ENCODE results near the gene EGR1. TPM values are rescaled to one million over a fixed set of nuclear protein-coding genes. Genes with fewer than 3 reads are reported as not detected.

Gene EGR1
- polyA plus RNA-seq, 1 donor from 2014 or later, result 15.6 TPM

DNA sequence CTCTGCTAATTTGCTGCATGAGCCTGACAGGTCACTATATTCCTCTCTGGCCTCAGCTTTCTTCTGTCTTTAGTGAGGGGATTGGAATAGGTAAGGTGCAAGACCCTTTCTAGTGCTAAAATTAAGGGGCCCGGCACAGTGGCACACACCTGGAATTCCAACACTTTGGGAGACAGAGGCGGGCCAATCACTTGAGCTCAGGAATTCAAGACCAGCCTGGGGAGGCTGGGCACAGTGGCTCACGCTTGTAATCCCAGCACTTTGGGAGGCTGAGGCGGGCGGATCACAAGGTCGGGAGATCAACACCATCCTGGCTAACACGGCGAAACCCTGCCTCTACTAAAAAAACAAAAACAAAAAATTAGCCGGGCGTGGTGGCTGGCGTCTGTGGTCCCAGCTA, 37.2 kb downstream of the EGR1 start:
- Histone ChIP-seq H3K36me3 (ENCODE audit: insufficient read depth, low read length) (no peaks in the 10 kb centered on the region), H3F3A (ENCODE audit: insufficient read depth, low read length, poor library complexity, severe bottlenecking) (no peaks in the 10 kb centered on the region), H3K9me2 (ENCODE audit: insufficient read depth, low read length) (no peaks in the 10 kb centered on the region), H3K79me2 (replicated peaks; ENCODE audit: insufficient read depth, low read length) (no peaks in the 10 kb centered on the region), H3K9me3 (ENCODE audit: low read length) (no peaks in the 10 kb centered on the region), H2AFZ (ENCODE audit: low read depth, low read length) (no peak overlapping the region), H3K4me2 (ENCODE audit: low read length) (no peak overlapping the region), H3K4me3 (ENCODE audit: low read length) (no peak overlapping the region), H3K27ac (ENCODE audit: low read length) (no peak overlapping the region), H4K20me1 (ENCODE audit: insufficient read depth) (no peaks in the 10 kb centered on the region), H3K27me3 (ENCODE audit: insufficient read depth, low read depth, low read length) (no peaks in the 10 kb centered on the region), H3K9ac (ENCODE audit: low read length) (no peak overlapping the region)
- TF ChIP-seq, protein P1, sequence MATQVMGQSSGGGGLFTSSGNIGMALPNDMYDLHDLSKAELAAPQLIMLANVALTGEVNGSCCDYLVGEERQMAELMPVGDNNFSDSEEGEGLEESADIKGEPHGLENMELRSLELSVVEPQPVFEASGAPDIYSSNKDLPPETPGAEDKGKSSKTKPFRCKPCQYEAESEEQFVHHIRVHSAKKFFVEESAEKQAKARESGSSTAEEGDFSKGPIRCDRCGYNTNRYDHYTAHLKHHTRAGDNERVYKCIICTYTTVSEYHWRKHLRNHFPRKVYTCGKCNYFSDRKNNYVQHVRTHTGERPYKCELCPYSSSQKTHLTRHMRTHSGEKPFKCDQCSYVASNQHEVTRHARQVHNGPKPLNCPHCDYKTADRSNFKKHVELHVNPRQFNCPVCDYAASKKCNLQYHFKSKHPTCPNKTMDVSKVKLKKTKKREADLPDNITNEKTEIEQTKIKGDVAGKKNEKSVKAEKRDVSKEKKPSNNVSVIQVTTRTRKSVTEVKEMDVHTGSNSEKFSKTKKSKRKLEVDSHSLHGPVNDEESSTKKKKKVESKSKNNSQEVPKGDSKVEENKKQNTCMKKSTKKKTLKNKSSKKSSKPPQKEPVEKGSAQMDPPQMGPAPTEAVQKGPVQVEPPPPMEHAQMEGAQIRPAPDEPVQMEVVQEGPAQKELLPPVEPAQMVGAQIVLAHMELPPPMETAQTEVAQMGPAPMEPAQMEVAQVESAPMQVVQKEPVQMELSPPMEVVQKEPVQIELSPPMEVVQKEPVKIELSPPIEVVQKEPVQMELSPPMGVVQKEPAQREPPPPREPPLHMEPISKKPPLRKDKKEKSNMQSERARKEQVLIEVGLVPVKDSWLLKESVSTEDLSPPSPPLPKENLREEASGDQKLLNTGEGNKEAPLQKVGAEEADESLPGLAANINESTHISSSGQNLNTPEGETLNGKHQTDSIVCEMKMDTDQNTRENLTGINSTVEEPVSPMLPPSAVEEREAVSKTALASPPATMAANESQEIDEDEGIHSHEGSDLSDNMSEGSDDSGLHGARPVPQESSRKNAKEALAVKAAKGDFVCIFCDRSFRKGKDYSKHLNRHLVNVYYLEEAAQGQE (IDR thresholded peaks at IDR 0.05; ENCODE audit: borderline replicate concordance), result no peak
- no peak for TF ChIP-seq SMC3 (conservative IDR thresholded peaks at IDR 0.05; ENCODE audit: poor library complexity)
- TF ChIP-seq EZH2 (IDR thresholded peaks at IDR 0.05; ENCODE audit: borderline replicate concordance, insufficient read depth, low read length, poor library complexity, severe bottlenecking), result no peak
- TF ChIP-seq EP300 (conservative IDR thresholded peaks at IDR 0.05; ENCODE audit: poor library complexity, severe bottlenecking), result no peak
- TF ChIP-seq, protein P2, sequence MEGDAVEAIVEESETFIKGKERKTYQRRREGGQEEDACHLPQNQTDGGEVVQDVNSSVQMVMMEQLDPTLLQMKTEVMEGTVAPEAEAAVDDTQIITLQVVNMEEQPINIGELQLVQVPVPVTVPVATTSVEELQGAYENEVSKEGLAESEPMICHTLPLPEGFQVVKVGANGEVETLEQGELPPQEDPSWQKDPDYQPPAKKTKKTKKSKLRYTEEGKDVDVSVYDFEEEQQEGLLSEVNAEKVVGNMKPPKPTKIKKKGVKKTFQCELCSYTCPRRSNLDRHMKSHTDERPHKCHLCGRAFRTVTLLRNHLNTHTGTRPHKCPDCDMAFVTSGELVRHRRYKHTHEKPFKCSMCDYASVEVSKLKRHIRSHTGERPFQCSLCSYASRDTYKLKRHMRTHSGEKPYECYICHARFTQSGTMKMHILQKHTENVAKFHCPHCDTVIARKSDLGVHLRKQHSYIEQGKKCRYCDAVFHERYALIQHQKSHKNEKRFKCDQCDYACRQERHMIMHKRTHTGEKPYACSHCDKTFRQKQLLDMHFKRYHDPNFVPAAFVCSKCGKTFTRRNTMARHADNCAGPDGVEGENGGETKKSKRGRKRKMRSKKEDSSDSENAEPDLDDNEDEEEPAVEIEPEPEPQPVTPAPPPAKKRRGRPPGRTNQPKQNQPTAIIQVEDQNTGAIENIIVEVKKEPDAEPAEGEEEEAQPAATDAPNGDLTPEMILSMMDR (IDR thresholded peaks at IDR 0.05; ENCODE audit: poor library complexity, severe bottlenecking), result no peak
- TF ChIP-seq POLR2AphosphoS5 (IDR thresholded peaks at IDR 0.05), result no peak
- no peak for TF ChIP-seq RAD21 (conservative IDR thresholded peaks at IDR 0.05)
- no peak for TF ChIP-seq MXI1 (conservative IDR thresholded peaks at IDR 0.05; ENCODE audit: poor library complexity, severe bottlenecking)
- no peak for TF ChIP-seq TAF1 (IDR thresholded peaks at IDR 0.05; ENCODE audit: low read depth)

DNA sequence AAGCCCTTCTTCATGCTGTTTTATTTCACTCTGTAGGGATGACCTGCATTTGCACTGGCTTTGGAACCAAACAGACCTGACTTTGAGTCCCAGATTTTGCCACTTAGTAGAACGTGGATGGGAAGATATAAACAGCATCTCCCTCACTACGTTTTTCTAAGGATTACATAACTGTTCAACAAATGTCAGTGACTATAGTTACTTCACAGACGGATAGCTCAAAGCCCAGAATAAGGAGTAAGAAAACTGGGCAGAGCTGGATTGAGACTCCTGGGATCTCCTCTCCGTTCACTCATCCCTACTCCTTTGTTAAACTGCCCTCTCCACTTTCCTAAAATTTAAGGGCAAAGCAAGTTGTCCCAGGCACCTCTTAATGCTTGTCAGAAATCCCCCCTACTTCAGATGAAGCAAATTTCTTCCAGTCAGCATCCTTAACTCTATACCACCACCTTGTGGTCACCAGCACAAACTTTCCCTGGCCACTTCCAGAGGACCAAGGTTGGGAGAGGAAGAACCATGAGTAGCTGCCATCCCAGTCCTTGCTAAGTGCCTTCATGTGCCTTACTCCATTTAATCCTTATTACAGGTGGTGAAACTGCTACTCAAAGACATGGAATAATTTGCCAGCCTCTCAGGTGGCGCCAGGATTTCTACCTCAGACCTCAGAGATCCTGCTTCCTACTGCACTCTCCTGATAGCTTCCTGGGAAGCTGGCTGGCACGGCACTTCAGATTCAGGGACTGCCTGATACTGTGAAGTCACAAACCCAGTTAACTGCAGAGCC, 38.4 kb downstream of the EGR1 start:
- TF ChIP-seq POLR2AphosphoS5 (IDR thresholded peaks at IDR 0.05) (no peak), RAD21 (conservative IDR thresholded peaks at IDR 0.05) (peak; percentile 93), SMC3 (conservative IDR thresholded peaks at IDR 0.05; ENCODE audit: poor library complexity) (peak; percentile 95), EZH2 (IDR thresholded peaks at IDR 0.05; ENCODE audit: borderline replicate concordance, insufficient read depth, low read length, poor library complexity, severe bottlenecking) (no peak), MXI1 (conservative IDR thresholded peaks at IDR 0.05; ENCODE audit: poor library complexity, severe bottlenecking) (peak; percentile 31)
- TF ChIP-seq, protein P2 (IDR thresholded peaks at IDR 0.05; ENCODE audit: poor library complexity, severe bottlenecking), result peak; percentile 93
- Histone ChIP-seq H3K9me2 (ENCODE audit: insufficient read depth, low read length) (no peaks in the 10 kb centered on the region), H3K4me3 (ENCODE audit: low read length) (no peak overlapping the region), H3K79me2 (replicated peaks; ENCODE audit: insufficient read depth, low read length) (no peaks in the 10 kb centered on the region), H2AFZ (ENCODE audit: low read depth, low read length) (no peak overlapping the region), H3K4me2 (ENCODE audit: low read length) (no peak overlapping the region), H3K9ac (ENCODE audit: low read length) (no peak overlapping the region), H3K27me3 (ENCODE audit: insufficient read depth, low read depth, low read length) (no peaks in the 10 kb centered on the region), H3K9me3 (ENCODE audit: low read length) (no peaks in the 10 kb centered on the region), H3K27ac (ENCODE audit: low read length) (no peak overlapping the region), H3K36me3 (ENCODE audit: insufficient read depth, low read length) (no peaks in the 10 kb centered on the region), H4K20me1 (ENCODE audit: insufficient read depth) (no peaks in the 10 kb centered on the region), H3F3A (ENCODE audit: insufficient read depth, low read length, poor library complexity, severe bottlenecking) (no peaks in the 10 kb centered on the region)

Data from neural cell (in vitro differentiated cells).